A549 (cell line): Measurements from ENCODE around the gene ACTG1.

ENCODE experiments used
- CEBPB ChIP-seq, 2 experiments: fragments of >200 bp in 1 of 2; sonication (Bioruptor Twin) in 1 of 2; formaldehyde crosslinking in 1 of 2; IDR thresholded peaks; 2 replicates each; pipeline ENCODE4 v1.6.1; 2012 to 2016
- EHMT2 ChIP-seq: fragments of 200-600 bp; sonication (generic); IDR thresholded peaks from 2 replicates; pipeline ENCODE4 v1.6.1; 2016; ENCODE audit warnings: antibody characterized with exemption, low read depth, mild to moderate bottlenecking, moderate library complexity
- EP300 ChIP-seq, 2 experiments: fragments of >200 bp; sonication (Bioruptor Twin); formaldehyde crosslinking; IDR thresholded peaks; 2 replicates in 1 of 2; 3 replicates in 1 of 2; pipeline ENCODE4 v1.6.1; 2016 to 2017
- HOXB5 ChIP-seq: fragments of 250-450 bp; sonication (Bioruptor Pico); IDR thresholded peaks from 2 replicates; pipeline ENCODE4 v1.5.0; 2020; ENCODE audit warnings: mild to moderate bottlenecking, moderate library complexity
- NPAS2 ChIP-seq: fragments of 250-450 bp; sonication (Bioruptor Pico); IDR thresholded peaks from 2 replicates; pipeline ENCODE4 v1.8.0; 2022; ENCODE audit warnings: mild to moderate bottlenecking, moderate library complexity, borderline replicate concordance
- POLR2A ChIP-seq: IDR thresholded peaks from 2 replicates; pipeline ENCODE4 v1.6.1; 2012; ENCODE audit warnings: mild to moderate bottlenecking, low read length
- RAD21 ChIP-seq, 2 experiments: fragments of >200 bp in 1 of 2; sonication (Bioruptor Twin) in 1 of 2; formaldehyde crosslinking in 1 of 2; IDR thresholded peaks in 1 of 2; conservative IDR thresholded peaks in 1 of 2; 2 replicates in 1 of 2; 3 replicates in 1 of 2; pipeline ENCODE4 v1.6.1; 2012 to 2018; ENCODE audit warnings: inconsistent platforms in 1 of 2
- ZFP36 ChIP-seq: fragments of 450-650 bp; IDR thresholded peaks from 2 replicates; pipeline ENCODE4 v1.6.1; 2014; ENCODE audit warnings: borderline replicate concordance; ENCODE audit not compliant: partially characterized antibody
- TF ChIP-seq, protein P1 (sequence below): fragments of >200 bp; sonication (Bioruptor Twin); formaldehyde crosslinking; IDR thresholded peaks from 3 replicates; pipeline ENCODE4 v1.5.1; 2016
- TF ChIP-seq, protein P2 (sequence below): fragments of 200-600 bp; sonication (generic); IDR thresholded peaks from 2 replicates; pipeline ENCODE4 v1.6.1; 2016; ENCODE audit warnings: antibody characterized with exemption, mild to moderate bottlenecking, moderate library complexity

- TF ChIP-seq, protein P1, sequence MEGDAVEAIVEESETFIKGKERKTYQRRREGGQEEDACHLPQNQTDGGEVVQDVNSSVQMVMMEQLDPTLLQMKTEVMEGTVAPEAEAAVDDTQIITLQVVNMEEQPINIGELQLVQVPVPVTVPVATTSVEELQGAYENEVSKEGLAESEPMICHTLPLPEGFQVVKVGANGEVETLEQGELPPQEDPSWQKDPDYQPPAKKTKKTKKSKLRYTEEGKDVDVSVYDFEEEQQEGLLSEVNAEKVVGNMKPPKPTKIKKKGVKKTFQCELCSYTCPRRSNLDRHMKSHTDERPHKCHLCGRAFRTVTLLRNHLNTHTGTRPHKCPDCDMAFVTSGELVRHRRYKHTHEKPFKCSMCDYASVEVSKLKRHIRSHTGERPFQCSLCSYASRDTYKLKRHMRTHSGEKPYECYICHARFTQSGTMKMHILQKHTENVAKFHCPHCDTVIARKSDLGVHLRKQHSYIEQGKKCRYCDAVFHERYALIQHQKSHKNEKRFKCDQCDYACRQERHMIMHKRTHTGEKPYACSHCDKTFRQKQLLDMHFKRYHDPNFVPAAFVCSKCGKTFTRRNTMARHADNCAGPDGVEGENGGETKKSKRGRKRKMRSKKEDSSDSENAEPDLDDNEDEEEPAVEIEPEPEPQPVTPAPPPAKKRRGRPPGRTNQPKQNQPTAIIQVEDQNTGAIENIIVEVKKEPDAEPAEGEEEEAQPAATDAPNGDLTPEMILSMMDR, result no peak
- no peak for TF ChIP-seq HOXB5 (CRISPR knock-in tag)
- TF ChIP-seq NPAS2 (CRISPR knock-in tag), result no peak
- no peak for TF ChIP-seq POLR2A
- no peak for TF ChIP-seq RAD21 (conservative IDR thresholded peaks at IDR 0.05 in 1 of 2, IDR thresholded peaks at IDR 0.05 in 1 of 2)
- TF ChIP-seq EHMT2, result no peak
- TF ChIP-seq, protein P2, sequence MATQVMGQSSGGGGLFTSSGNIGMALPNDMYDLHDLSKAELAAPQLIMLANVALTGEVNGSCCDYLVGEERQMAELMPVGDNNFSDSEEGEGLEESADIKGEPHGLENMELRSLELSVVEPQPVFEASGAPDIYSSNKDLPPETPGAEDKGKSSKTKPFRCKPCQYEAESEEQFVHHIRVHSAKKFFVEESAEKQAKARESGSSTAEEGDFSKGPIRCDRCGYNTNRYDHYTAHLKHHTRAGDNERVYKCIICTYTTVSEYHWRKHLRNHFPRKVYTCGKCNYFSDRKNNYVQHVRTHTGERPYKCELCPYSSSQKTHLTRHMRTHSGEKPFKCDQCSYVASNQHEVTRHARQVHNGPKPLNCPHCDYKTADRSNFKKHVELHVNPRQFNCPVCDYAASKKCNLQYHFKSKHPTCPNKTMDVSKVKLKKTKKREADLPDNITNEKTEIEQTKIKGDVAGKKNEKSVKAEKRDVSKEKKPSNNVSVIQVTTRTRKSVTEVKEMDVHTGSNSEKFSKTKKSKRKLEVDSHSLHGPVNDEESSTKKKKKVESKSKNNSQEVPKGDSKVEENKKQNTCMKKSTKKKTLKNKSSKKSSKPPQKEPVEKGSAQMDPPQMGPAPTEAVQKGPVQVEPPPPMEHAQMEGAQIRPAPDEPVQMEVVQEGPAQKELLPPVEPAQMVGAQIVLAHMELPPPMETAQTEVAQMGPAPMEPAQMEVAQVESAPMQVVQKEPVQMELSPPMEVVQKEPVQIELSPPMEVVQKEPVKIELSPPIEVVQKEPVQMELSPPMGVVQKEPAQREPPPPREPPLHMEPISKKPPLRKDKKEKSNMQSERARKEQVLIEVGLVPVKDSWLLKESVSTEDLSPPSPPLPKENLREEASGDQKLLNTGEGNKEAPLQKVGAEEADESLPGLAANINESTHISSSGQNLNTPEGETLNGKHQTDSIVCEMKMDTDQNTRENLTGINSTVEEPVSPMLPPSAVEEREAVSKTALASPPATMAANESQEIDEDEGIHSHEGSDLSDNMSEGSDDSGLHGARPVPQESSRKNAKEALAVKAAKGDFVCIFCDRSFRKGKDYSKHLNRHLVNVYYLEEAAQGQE, result no peak
- TF ChIP-seq CEBPB (IDR thresholded peaks at IDR 0.05), result no peak
- no peak for TF ChIP-seq ZFP36
- TF ChIP-seq EP300 (IDR thresholded peaks at IDR 0.05), result no peak
Measured at GRCh38 chr17:81503619-81504018, 9.0 kb downstream of the ACTG1 start.
